Right lobe of liver (tissue), 4 donors: ENCODE measurements around the gene PLPP7.

Source experiments
- POLR2A ChIP-seq: fragments of 450-650 bp; IDR thresholded peaks from one replicate; pipeline ENCODE4 v1.6.1; 2017; ENCODE audit warnings: antibody characterized with exemption, mild to moderate bottlenecking
- TF ChIP-seq, protein P1 (sequence below), 4 donors: fragments of 200-600 bp in 3 of 4; fragments of 450-650 bp in 1 of 4; IDR thresholded peaks; one replicate each; pipeline versions ENCODE4 v1.5.1 to v1.8.0; 2016 to 2022; ENCODE audit warnings: antibody characterized with exemption in 4 of 4, mild to moderate bottlenecking in 2 of 4
- donor health status: DM: no; HTN: no; CAD: no.
- donor health status: DM: no; HTN: no; CAD: no.
- donor health status: DM: no; HTN: yes; CAD: no.

- TF ChIP-seq POLR2A = no peak
- TF ChIP-seq, protein P1, sequence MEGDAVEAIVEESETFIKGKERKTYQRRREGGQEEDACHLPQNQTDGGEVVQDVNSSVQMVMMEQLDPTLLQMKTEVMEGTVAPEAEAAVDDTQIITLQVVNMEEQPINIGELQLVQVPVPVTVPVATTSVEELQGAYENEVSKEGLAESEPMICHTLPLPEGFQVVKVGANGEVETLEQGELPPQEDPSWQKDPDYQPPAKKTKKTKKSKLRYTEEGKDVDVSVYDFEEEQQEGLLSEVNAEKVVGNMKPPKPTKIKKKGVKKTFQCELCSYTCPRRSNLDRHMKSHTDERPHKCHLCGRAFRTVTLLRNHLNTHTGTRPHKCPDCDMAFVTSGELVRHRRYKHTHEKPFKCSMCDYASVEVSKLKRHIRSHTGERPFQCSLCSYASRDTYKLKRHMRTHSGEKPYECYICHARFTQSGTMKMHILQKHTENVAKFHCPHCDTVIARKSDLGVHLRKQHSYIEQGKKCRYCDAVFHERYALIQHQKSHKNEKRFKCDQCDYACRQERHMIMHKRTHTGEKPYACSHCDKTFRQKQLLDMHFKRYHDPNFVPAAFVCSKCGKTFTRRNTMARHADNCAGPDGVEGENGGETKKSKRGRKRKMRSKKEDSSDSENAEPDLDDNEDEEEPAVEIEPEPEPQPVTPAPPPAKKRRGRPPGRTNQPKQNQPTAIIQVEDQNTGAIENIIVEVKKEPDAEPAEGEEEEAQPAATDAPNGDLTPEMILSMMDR (IDR thresholded peaks at IDR 0.05) = no peak
Measured at GRCh38 chr9:131254626-131255025, 34.9 kb upstream of the PLPP7 start.
